HepG2 (cell line): ENCODE measurements around the gene SLC22A12.

ENCODE experiments used
- KDM1A ChIP-seq: IDR thresholded peaks from 2 replicates; pipeline ENCODE4 v1.6.1; 2016; ENCODE audit warnings: missing compliant biosample characterization
- PRDM15 ChIP-seq: sonication (generic); formaldehyde crosslinking; IDR thresholded peaks from 2 replicates; pipeline ENCODE4 v1.4.0; 2020; ENCODE audit warnings: missing genetic modification reagents
- TF ChIP-seq, protein P1 (sequence below): sonication (generic); formaldehyde crosslinking; IDR thresholded peaks from 2 replicates; pipeline ENCODE4 v1.5.0; 2020; ENCODE audit warnings: mild to moderate bottlenecking, missing genetic modification reagents, moderate library complexity

DNA sequence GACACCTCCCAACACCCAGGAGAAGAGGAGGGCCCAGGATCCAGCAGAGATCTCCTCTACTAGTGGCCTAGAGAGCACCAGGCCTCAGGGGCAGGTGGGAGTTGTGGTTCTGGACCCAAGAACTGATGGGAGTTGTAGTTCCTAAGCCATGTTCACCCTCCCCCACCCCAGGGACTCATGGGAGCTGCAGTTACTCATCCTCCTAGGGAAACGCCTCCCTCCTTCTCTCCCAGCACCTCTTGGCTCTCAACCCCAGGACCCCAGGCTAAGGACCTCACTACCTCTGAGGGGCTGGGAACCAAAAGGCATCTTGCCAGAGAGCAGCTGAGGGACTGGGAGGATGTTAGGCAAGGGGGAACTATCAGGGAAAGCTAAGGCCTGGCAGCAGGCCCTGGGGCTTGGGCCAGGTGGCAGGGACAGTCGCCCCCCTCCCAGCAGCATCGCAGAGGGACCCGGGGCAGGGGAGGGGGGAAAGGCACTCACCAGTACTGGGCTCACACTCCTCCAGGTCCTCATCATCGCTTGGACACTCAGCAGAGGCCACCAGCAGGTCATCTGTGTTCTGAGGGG is 28.9 kb downstream of the SLC22A12 start:
- TF ChIP-seq, protein P1, sequence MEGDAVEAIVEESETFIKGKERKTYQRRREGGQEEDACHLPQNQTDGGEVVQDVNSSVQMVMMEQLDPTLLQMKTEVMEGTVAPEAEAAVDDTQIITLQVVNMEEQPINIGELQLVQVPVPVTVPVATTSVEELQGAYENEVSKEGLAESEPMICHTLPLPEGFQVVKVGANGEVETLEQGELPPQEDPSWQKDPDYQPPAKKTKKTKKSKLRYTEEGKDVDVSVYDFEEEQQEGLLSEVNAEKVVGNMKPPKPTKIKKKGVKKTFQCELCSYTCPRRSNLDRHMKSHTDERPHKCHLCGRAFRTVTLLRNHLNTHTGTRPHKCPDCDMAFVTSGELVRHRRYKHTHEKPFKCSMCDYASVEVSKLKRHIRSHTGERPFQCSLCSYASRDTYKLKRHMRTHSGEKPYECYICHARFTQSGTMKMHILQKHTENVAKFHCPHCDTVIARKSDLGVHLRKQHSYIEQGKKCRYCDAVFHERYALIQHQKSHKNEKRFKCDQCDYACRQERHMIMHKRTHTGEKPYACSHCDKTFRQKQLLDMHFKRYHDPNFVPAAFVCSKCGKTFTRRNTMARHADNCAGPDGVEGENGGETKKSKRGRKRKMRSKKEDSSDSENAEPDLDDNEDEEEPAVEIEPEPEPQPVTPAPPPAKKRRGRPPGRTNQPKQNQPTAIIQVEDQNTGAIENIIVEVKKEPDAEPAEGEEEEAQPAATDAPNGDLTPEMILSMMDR (CRISPR knock-in tag) = no peak
- TF ChIP-seq KDM1A (CRISPR knock-in tag) (no peak), PRDM15 (CRISPR knock-in tag) (no peak)
